Mesothelial cell of epicardium (in vitro differentiated cells): ENCODE results near the gene CADM1. TPM values are rescaled to one million over a fixed set of nuclear protein-coding genes. Genes with fewer than 3 reads are reported as not detected.

Experiments
- DNase-seq, 2 experiments: peaks; one replicate each; pipeline ENCODE4 v3.0.0; 2021; ENCODE audit warnings: low spot score in 2 of 2; ENCODE audit not compliant: unreplicated experiment in 2 of 2
- H3K27ac Mint-ChIP-seq: 2 replicates; pipeline ENCODE4 v1.8.0; 2021; ENCODE audit warnings: mixed read lengths
- H3K27me3 Mint-ChIP-seq: 2 replicates; pipeline ENCODE4 v1.8.0; 2021; ENCODE audit warnings: low read depth, mixed read lengths
- H3K36me3 Mint-ChIP-seq: 2 replicates; pipeline ENCODE4 v1.8.0; 2021; ENCODE audit warnings: mixed read lengths
- H3K4me1 Mint-ChIP-seq: 2 replicates; pipeline ENCODE4 v1.8.0; 2021; ENCODE audit warnings: mixed read lengths
- H3K4me3 Mint-ChIP-seq: 2 replicates; pipeline ENCODE4 v1.8.0; 2021; ENCODE audit warnings: mild to moderate bottlenecking, moderate library complexity, mixed read lengths
- H3K9me3 Mint-ChIP-seq: 2 replicates; pipeline ENCODE4 v1.8.0; 2021; ENCODE audit warnings: mixed read lengths
- CTCF ChIP-seq: fragments of 200-600 bp; sonication (generic); IDR thresholded peaks from one replicate; pipeline ENCODE4 v1.5.0; 2021; ENCODE audit warnings: antibody characterized with exemption; ENCODE audit not compliant: unreplicated experiment
- total RNA-seq: library from RNA; stranded (reverse); gene quantifications from 3 replicates; pipeline ENCODE4 v1.2.1, GENCODE V29; 2021

Gene CADM1
- total RNA-seq, 1 donor from 2014 or later = 60.9 TPM

DNA sequence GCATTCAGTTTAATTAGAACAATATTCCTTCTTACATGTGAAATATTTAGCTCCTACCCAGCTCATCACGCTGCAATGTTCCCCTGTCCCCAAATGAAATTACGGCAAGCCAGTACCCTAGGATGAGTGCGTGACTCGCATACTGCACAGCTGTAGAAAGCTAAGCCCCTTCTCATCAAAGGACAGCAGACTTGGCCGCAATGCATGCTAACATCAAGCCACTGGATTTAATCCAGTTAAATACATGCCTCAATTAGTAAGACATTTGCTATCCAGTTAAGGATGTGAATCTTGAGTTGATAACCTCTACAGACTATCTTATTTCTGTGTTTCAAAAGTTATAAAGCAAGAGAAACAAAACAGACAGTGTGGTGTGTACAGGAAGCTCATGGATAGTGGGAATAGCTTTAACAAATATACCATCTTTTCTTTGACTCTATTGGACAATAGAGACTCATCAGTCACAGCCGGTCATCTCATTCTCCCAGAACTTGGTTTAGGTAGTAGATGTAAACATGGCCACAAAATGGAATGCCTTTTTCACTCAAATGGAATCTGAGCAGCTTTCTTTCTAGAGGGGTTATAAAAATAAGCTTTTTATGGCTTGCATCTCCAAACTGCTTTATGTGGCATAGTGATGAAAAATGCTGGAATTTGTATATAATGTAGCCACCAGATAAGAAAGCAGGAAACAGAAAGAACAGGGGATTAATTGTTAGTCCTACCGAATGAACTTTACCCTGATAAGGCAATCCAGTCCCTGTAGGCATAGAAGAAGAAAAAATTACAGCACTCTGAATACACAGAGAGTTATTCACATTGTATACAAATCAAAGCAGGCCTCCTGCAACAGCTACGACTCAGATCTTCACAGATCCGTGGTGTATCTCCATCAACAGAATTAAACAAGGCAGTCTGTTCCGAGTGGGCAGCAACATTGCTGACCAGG, 224.1 kb downstream of the CADM1 start:
- Mint-ChIP-seq H3K36me3 (no peaks in the 10 kb centered on the region), H3K4me3 (no peak overlapping the region), H3K27me3 (no peaks in the 10 kb centered on the region), H3K9me3 (no peaks in the 10 kb centered on the region), H3K4me1 (peaks cover 48% of the 10 kb centered on the region), H3K27ac (peak overlapping the region; percentile 81)
- no peak for DNase-seq
- TF ChIP-seq CTCF = no peak

- Mint-ChIP-seq H3K9me3 (no peaks in the 10 kb centered on the region), H3K4me1 (peaks cover 57% of the 10 kb centered on the region), H3K4me3 (no peak overlapping the region), H3K36me3 (peaks cover 2% of the 10 kb centered on the region), H3K27ac (no peak overlapping the region), H3K27me3 (no peaks in the 10 kb centered on the region)
- no peak for TF ChIP-seq CTCF
- DNase-seq = no peak
These were observed 227.4 kb downstream of the CADM1 start for GRCh38 chr11:115276799-115277198.

- no peak overlapping the region for H3K27ac Mint-ChIP-seq
- no peak overlapping the region for H3K4me3 Mint-ChIP-seq
- no peak for TF ChIP-seq CTCF
- no peaks in the 10 kb centered on the region for H3K27me3 Mint-ChIP-seq
- peaks cover 2% of the 10 kb centered on the region for H3K36me3 Mint-ChIP-seq
- DNase-seq = no peak
- peaks cover 59% of the 10 kb centered on the region for H3K4me1 Mint-ChIP-seq
- H3K9me3 Mint-ChIP-seq = no peaks in the 10 kb centered on the region
These were observed 228.0 kb downstream of the CADM1 start for GRCh38 chr11:115276191-115276590.

DNA sequence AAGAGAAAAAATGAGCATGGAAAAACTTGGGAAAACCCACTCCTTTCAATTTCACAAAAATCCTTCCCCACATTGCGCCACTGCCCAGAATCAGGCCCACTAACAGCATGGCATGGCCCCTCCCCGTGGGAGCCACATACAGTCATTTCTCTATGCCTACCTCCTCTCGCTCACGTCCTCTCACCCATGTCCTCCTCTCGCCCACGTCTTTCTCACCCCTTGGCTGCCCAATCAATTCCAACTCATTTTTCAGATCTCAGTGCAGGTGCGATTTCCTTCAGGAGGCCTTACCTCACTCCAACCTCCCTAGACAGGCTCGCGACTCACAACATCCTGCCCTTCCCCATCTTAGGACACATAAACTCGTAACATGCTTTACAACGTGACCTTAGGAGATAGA, 229.2 kb downstream of the CADM1 start:
- peaks cover 2% of the 10 kb centered on the region for H3K36me3 Mint-ChIP-seq
- no peak for TF ChIP-seq CTCF
- H3K4me1 Mint-ChIP-seq = peaks cover 56% of the 10 kb centered on the region
- H3K9me3 Mint-ChIP-seq = no peaks in the 10 kb centered on the region
- no peak overlapping the region for H3K27ac Mint-ChIP-seq
- no peak overlapping the region for H3K4me3 Mint-ChIP-seq
- H3K27me3 Mint-ChIP-seq = no peaks in the 10 kb centered on the region
- no peak for DNase-seq

DNA sequence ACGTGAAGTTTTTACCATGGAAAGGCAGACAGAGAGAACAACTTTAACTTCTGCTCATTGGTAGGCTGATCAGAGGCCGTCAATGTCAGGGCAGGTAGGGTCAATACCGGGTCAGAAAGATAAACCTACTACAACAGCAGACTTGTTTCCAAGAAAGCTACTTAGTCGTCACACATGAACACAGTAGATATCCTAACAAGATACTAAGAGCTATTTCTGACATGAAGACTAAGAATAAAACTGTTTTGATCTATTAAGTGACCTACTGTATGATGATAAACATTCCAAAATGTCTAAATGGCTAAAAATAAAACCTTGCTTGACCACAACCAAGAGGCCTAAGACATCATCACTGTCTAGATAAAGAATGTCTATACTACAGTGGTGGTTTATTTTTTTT, 231.3 kb downstream of the CADM1 start:
- Mint-ChIP-seq H3K4me3 (no peak overlapping the region), H3K36me3 (peaks cover 2% of the 10 kb centered on the region), H3K9me3 (no peaks in the 10 kb centered on the region), H3K27me3 (no peaks in the 10 kb centered on the region), H3K27ac (no peak overlapping the region), H3K4me1 (peaks cover 63% of the 10 kb centered on the region)
- TF ChIP-seq CTCF = no peak
- no peak for DNase-seq
